GM12875 (cell line): ENCODE measurements around the gene KRT34.
"Not testable (repeated sequence)": the region's sequence is repeated elsewhere in the genome, so short reads cannot be mapped to it uniquely, and the experiment has no call there.

Experiments
- H3K4me3 ChIP-seq: one replicate; pipeline ENCODE4 v1.5.1; 2011; ENCODE audit warnings: low read depth, low read length, control low read depth
- TF ChIP-seq, protein P1 (sequence below): IDR thresholded peaks from 2 replicates; pipeline ENCODE4 v1.5.1; 2011; ENCODE audit warnings: low read depth, mild to moderate bottlenecking, control low read depth, inconsistent platforms, low read length, moderate library complexity, borderline replicate concordance; ENCODE audit not compliant: insufficient read depth

Gene KRT34

DNA sequence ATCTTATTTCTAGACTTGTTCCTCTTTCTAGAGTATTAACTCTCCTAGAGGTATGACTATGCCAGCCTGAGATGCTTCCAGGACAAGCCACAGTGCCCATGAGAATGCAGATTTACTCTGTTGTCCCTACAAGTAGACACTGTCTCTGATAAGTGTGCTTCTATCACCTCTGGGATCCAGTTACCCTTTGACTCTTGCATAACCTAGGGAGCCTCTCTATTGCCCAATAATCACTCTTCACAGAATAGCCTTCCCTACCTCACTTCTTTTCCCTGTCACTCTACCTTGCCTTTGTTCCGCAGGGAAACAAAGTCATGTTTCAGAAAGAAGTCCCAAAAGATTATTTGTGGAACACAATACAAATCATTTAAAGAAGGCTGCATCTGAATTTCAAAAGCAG lies 1.6 kb upstream of the KRT34 start:
- TF ChIP-seq, protein P1, sequence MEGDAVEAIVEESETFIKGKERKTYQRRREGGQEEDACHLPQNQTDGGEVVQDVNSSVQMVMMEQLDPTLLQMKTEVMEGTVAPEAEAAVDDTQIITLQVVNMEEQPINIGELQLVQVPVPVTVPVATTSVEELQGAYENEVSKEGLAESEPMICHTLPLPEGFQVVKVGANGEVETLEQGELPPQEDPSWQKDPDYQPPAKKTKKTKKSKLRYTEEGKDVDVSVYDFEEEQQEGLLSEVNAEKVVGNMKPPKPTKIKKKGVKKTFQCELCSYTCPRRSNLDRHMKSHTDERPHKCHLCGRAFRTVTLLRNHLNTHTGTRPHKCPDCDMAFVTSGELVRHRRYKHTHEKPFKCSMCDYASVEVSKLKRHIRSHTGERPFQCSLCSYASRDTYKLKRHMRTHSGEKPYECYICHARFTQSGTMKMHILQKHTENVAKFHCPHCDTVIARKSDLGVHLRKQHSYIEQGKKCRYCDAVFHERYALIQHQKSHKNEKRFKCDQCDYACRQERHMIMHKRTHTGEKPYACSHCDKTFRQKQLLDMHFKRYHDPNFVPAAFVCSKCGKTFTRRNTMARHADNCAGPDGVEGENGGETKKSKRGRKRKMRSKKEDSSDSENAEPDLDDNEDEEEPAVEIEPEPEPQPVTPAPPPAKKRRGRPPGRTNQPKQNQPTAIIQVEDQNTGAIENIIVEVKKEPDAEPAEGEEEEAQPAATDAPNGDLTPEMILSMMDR, result no peak

DNA sequence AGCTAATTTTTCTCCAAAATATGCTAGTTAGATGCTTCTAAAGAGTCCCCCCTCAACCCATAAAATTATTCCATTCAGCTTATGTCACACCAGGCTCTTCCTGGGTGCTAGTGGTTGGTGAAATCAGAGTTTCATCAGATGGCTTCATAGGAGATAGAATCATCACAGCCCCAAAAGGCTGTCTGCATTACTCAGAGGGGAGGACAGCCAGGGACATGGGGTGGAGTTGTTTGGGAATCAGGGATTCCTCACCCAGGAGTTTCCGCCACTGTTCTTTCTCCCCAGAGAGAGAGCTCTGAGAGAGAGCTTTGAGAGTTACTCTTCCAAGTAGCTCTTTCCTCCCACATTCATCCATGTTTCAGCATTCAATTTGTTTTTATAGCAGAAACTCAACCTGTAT lies 288 bp upstream of the KRT34 start:
- TF ChIP-seq, protein P1, result no peak
- H3K4me3 ChIP-seq, result no peak overlapping the region

More for the DNA sequence above, 1.6 kb upstream of the KRT34 start:
- H3K4me3 ChIP-seq, result no peak overlapping the region

DNA sequence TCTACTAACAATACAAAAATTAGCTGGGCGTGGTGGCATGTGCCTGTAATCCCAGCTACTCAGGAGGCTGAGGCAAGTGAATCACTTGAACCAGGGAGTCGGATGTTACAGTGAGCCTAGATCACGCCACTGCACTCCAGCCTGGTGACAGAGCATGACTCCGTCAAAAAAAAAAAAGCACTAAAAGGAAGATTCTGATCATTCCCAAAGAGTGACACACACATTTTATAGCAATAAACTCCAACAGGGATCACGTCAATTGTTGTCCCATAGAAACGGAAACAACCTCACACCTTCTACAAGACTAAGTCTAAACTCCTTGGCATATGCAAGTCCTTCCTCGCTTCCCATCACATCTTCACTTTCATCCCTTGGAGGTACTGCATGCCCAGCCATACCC lies 2.0 kb downstream of the KRT34 start:
- H3K4me3 ChIP-seq, result not testable (repeated sequence)

DNA sequence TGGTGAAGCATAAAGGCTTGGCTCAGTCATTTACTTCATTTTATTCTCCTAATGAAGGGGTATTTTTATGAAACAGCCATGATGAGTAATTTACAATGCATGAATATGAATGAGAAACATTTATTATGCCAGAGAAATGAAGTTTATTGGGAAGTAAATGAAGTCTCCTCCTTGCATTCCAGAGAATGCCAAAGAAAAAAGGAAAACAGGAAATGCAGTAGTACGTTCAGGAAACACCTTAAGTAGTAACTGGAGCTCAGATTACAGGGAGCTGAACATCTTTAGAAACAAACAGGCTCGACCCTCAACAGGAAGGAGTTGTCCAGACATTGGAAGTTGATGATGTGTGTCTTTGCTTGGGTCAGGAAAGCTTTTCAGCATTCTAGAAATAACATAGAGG lies 4.6 kb downstream of the KRT34 start:
- H3K4me3 ChIP-seq, result no peak overlapping the region
- TF ChIP-seq, protein P1, result no peak

DNA sequence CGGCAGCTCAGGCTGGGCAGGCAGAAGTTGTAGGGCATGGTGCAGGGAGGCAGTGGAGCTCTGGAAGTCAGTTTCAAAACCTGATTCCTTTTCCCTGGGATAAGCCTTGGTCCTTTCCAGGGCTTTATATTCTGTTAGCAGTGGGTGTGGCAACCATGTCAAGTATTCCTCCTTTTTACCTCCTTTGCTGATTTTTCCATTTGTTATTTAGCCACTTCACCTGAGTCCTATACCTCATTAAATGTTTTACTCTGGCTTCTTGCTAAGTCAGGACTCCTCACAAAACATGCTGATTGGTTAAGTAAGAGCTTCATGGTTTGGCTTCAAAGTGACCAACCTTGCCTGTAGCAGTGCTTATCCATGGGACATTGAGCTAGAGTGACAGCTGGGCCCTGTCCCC lies 12.4 kb downstream of the KRT34 start, which contains the start of gene KRT33B:
Gene KRT33B (minus strand): TSS at position 101 of the 400 bp plus-strand sequence. CDS start 63 bp downstream, at position 38.
- H3K4me3 ChIP-seq, result no peak within 1 kb of the TSS
- TF ChIP-seq, protein P1, result no peak

DNA sequence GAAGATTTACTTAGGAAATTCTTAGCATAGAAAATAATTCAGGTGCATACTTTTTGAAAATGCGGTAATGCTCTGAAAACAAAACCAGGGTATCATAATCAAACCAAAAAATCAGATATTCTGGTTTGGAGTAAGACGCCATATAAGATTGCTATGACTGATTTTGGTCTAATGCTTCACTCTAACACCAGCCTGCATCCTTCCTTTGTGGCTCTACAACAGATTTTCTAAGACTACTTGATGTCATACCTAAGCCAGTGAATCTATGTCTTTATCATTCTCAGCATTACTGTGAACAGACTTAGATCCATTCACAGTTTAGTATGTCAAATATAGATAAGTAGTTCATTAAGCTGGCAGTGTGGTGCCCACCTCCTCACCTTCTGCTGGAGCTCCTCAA lies 13.1 kb downstream of the KRT34 start:
- no peak overlapping the region for H3K4me3 ChIP-seq
- TF ChIP-seq, protein P1, result no peak

DNA sequence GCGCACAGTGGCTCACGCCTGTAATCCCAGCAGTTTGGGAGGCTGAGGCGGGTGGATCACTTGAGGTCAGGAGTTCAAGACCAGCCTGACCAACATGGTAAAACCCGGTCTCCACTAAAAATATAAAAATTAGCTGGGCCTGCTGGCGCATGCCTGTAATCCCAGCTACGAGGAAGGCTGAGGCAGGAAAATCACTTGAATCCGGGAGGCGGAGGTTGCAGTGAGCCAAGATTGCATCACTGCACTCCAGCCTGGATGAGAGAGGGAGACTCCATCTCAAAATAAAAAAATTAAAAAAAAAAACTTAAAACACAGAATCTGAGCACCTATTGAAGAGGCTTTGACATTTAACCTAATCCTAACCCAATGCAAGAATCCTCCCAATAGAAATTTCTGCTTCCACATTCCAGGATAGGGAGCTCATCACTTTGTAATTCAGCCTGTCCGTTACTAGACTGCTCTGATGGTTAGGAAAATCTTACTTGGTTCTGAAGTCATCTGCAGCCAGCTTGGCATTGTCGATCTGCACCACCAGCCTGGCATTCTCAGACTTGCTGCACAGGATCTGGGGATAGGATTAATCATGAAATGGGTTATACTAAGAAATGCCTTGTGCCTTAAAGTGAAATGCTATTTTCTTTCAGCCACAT lies 14.6 kb downstream of the KRT34 start:
- no peak overlapping the region for H3K4me3 ChIP-seq
- TF ChIP-seq, protein P1, result no peak
